GM12878 (cell line): ENCODE data around the gene SLC9A8.
A peak's percentile ranks its signal among the peaks of the same experiment; 100 is the strongest.

Experiments
- ASH2L ChIP-seq: fragments of 300-600, 200-600 bp; sonication (generic); IDR thresholded peaks from 2 replicates; pipeline ENCODE4 v1.6.1; 2017; ENCODE audit warnings: low read depth, mild to moderate bottlenecking, borderline replicate concordance
- CTCF ChIP-seq, 3 experiments: IDR thresholded peaks in 2 of 3; conservative IDR thresholded peaks in 1 of 3; 2 replicates each; pipeline ENCODE4 v1.5.1; 2011; ENCODE audit warnings: low read depth in 3 of 3, low read length in 3 of 3, mild to moderate bottlenecking in 3 of 3, control low read depth in 2 of 3, moderate library complexity in 2 of 3, inconsistent platforms in 1 of 3, mixed read lengths in 1 of 3; ENCODE audit not compliant: control insufficient read depth in 2 of 3, insufficient read depth in 1 of 3; ENCODE audit errors: extremely low read depth in 1 of 3
- FOS ChIP-seq: IDR thresholded peaks from 3 replicates; pipeline ENCODE4 v1.6.1; 2011; ENCODE audit warnings: borderline replicate concordance; ENCODE audit not compliant: insufficient read length; ENCODE audit errors: extremely low read depth
- GATAD2B ChIP-seq: fragments of 450-650 bp; conservative IDR thresholded peaks from 2 replicates; pipeline ENCODE4 v1.6.1; 2017; ENCODE audit warnings: low read depth, mild to moderate bottlenecking, moderate library complexity
- IRF3 ChIP-seq: fragments of 450-650 bp; IDR thresholded peaks from 2 replicates; pipeline ENCODE4 v1.6.1; 2014; ENCODE audit warnings: mild to moderate bottlenecking
- MXI1 ChIP-seq: fragments of 150-350 bp; IDR thresholded peaks from 2 replicates; pipeline ENCODE4 v1.6.1; 2011; ENCODE audit warnings: low read depth, mild to moderate bottlenecking, inconsistent platforms, low read length, improper control_type of control experiment
- NR2C1 ChIP-seq: fragments of 450-650 bp; IDR thresholded peaks from 2 replicates; pipeline ENCODE4 v1.6.1; 2017; ENCODE audit warnings: antibody characterized with exemption, mild to moderate bottlenecking, moderate library complexity
- SPI1 ChIP-seq: IDR thresholded peaks from 2 replicates; pipeline ENCODE4 v1.6.1; 2011; ENCODE audit warnings: low read depth, mild to moderate bottlenecking, low read length, moderate library complexity, borderline replicate concordance; ENCODE audit not compliant: insufficient read depth
- USF2 ChIP-seq: IDR thresholded peaks from 2 replicates; pipeline ENCODE4 v1.6.1; 2011; ENCODE audit warnings: low read depth, low read length, improper control_type of control experiment, borderline replicate concordance
- YY1 ChIP-seq: IDR thresholded peaks from 2 replicates; pipeline ENCODE4 v1.6.1; 2011; ENCODE audit warnings: low read depth, mild to moderate bottlenecking, low read length

GRCh38 chr20:49813305-49813974 is 812 bp downstream of the SLC9A8 start:
- no peak for TF ChIP-seq IRF3
- no peak for TF ChIP-seq SPI1
- TF ChIP-seq CTCF (IDR thresholded peaks at IDR 0.05 in 2 of 3, conservative IDR thresholded peaks at IDR 0.05 in 1 of 3; ENCODE audit: control insufficient read depth in 2 of 3, extremely low read depth in 1 of 3, insufficient read depth in 1 of 3, low read depth in 3 of 3, low read length in 3 of 3), result no peak
- no peak for TF ChIP-seq MXI1
- no peak for TF ChIP-seq FOS
- TF ChIP-seq USF2, result no peak
- no peak for TF ChIP-seq NR2C1
- TF ChIP-seq ASH2L, result no peak
- 0 out of 2 replicates have a peak, but pooled peaks have one; percentile 8 for TF ChIP-seq GATAD2B
- no peak for TF ChIP-seq YY1
